GM12878 (cell line): ENCODE results near the gene COQ2. TPM values are rescaled to one million over a fixed set of nuclear protein-coding genes. Genes with fewer than 3 reads are reported as not detected.

Experiments used
- CHD2 ChIP-seq: IDR thresholded peaks from 2 replicates; pipeline ENCODE4 v1.6.1; 2011; ENCODE audit warnings: low read depth, low read length, improper control_type of control experiment, borderline replicate concordance
- EP300 ChIP-seq, 2 experiments: fragments of 150-350 bp in 1 of 2; IDR thresholded peaks; 2 replicates each; pipeline ENCODE4 v1.6.1; 2011 to 2012; ENCODE audit warnings: low read depth in 2 of 2, low read length in 2 of 2, borderline replicate concordance in 1 of 2, improper control_type of control experiment in 1 of 2, inconsistent platforms in 1 of 2; ENCODE audit not compliant: control insufficient read depth in 1 of 2
- EZH2 ChIP-seq: IDR thresholded peaks from 2 replicates; pipeline ENCODE4 v1.6.1; 2012; ENCODE audit warnings: low read depth, mild to moderate bottlenecking, control low read depth, inconsistent platforms, low read length, borderline replicate concordance; ENCODE audit not compliant: control insufficient read depth
- JUNB ChIP-seq: IDR thresholded peaks from 2 replicates; pipeline ENCODE4 v1.6.1; 2016; ENCODE audit warnings: antibody characterized with exemption, mild to moderate bottlenecking
- LARP7 ChIP-seq: fragments of 450-650 bp; IDR thresholded peaks from 2 replicates; pipeline ENCODE4 v1.6.1; 2017; ENCODE audit warnings: mild to moderate bottlenecking
- MEF2B ChIP-seq: fragments of 450-650 bp; IDR thresholded peaks from 2 replicates; pipeline ENCODE4 v1.6.1; 2018; ENCODE audit warnings: mild to moderate bottlenecking, moderate library complexity; ENCODE audit not compliant: partially characterized antibody, poor library complexity, severe bottlenecking
- MYC ChIP-seq: IDR thresholded peaks from 2 replicates; pipeline ENCODE4 v1.6.1; 2011; ENCODE audit warnings: mild to moderate bottlenecking, low read length, moderate library complexity, inconsistent platforms; ENCODE audit not compliant: insufficient read depth, insufficient replicate concordance, insufficient read length, severe bottlenecking
- NFYB ChIP-seq: IDR thresholded peaks from 2 replicates; pipeline ENCODE4 v1.6.1; 2011; ENCODE audit warnings: low read depth, mild to moderate bottlenecking, low read length, improper control_type of control experiment, moderate library complexity; ENCODE audit not compliant: insufficient read depth
- POLR2A ChIP-seq: IDR thresholded peaks from 2 replicates; pipeline ENCODE4 v1.6.1; 2011; ENCODE audit warnings: low read depth, mild to moderate bottlenecking, low read length
- RELB ChIP-seq: fragments of 450-650 bp; IDR thresholded peaks from 2 replicates; pipeline ENCODE4 v1.6.1; 2017; ENCODE audit warnings: low read depth, mild to moderate bottlenecking, moderate library complexity
- RUNX3 ChIP-seq: IDR thresholded peaks from 2 replicates; pipeline ENCODE4 v1.6.1; 2012; ENCODE audit warnings: low read length, inconsistent platforms
- SKIL ChIP-seq: fragments of 450-650 bp; IDR thresholded peaks from 2 replicates; pipeline ENCODE4 v1.6.1; 2017; ENCODE audit warnings: mild to moderate bottlenecking, low read depth, inconsistent platforms; ENCODE audit not compliant: poor library complexity, severe bottlenecking
- STAT3 ChIP-seq: IDR thresholded peaks from 2 replicates; pipeline ENCODE4 v1.6.1; 2011; ENCODE audit warnings: low read depth, low read length, improper control_type of control experiment
- SUPT20H ChIP-seq: IDR thresholded peaks from 2 replicates; pipeline ENCODE4 v1.6.1; 2011; ENCODE audit warnings: low read depth, mild to moderate bottlenecking, low read length, moderate library complexity, borderline replicate concordance; ENCODE audit not compliant: control insufficient read depth
- TBL1XR1 ChIP-seq: IDR thresholded peaks from 2 replicates; pipeline ENCODE4 v1.6.1; 2012; ENCODE audit warnings: low read depth, low read length, improper control_type of control experiment
- ZBTB40 ChIP-seq: fragments of 450-650 bp; IDR thresholded peaks from 2 replicates; pipeline ENCODE4 v1.6.1; 2016; ENCODE audit warnings: mild to moderate bottlenecking, moderate library complexity, borderline replicate concordance
- polyA plus RNA-seq, 11 experiments: library from polyadenylated mRNA; depleted of rRNA in 4 of 11; unstranded in 6 of 11; stranded (reverse) in 5 of 11; fragments of >200 nt; fragmentation: Nextera tagmentation in 4 of 11; fragmentation: Illumina TruSeq in 1 of 11; extraction: Ambion mirVana in 4 of 11; extraction: Trizol in 1 of 11; gene quantifications; 1 replicate in 1 of 11; 2 replicates in 10 of 11; pipeline versions ENCODE4 v1.2.1 to v1.2.3, GENCODE V29; 2011 to 2016; ENCODE audit warnings: inconsistent platforms in 2 of 11, missing spikeins in 2 of 11, low read depth in 1 of 11
- total RNA-seq, 4 experiments: library from RNA; depleted of rRNA in 3 of 4; stranded (reverse); fragments of >200 nt in 3 of 4; fragmentation: Illumina TruSeq in 1 of 4; extraction: Trizol in 1 of 4; gene quantifications; 2 replicates each; pipeline versions ENCODE4 v1.2.1 to v1.2.3, GENCODE V29; 2013 to 2021

The COQ2 gene
- total and polyA plus RNA-seq, 10 of the 15 experiments (the other 5 are each of a cell fraction or from before 2014, with no cell fraction given): 5.0 to 46.7 (median 19.1) TPM

- TF ChIP-seq SKIL (peak; percentile 95), NFYB (no peak), JUNB (peak; percentile 89), ZBTB40 (no peak), MEF2B (peak; percentile 95), STAT3 (peak; percentile 80; the same call in 1 of the 2 replicates), MYC (no peak), CHD2 (peak; percentile 72; the same call in 1 of the 2 replicates), EZH2 (no peak), RELB (peak; percentile 94), RUNX3 (peak; percentile 99), EP300 (IDR thresholded peaks at IDR 0.05; ENCODE audit: borderline replicate concordance in 1 of 2, control insufficient read depth in 1 of 2, low read depth in 2 of 2, low read length in 2 of 2) (peak; percentile 92 to 96; a peak in 3 of 4 replicates), POLR2A (no peak), TBL1XR1 (peak; percentile 83), LARP7 (no peak), SUPT20H (no peak)
Measured at GRCh38 chr4:83272900-83273299, 11.7 kb downstream of the COQ2 start (continued).
